Left forelimb (tissue), 1 donor: Measurements from ENCODE around the gene MAFG.

ENCODE experiments used
- DNase-seq: peaks from one replicate; pipeline ENCODE4 v3.0.0-alpha.2; 2018; ENCODE audit warnings: low spot score

The MAFG gene

GRCh38 chr17:81927653-81928543 lies at the start of gene MAFG:
TSS of gene MAFG (minus strand) at chr17:81927735. CDS start at chr17:81923185, 4,550 bp downstream.
- DNase-seq: peak; percentile 98

DNA sequence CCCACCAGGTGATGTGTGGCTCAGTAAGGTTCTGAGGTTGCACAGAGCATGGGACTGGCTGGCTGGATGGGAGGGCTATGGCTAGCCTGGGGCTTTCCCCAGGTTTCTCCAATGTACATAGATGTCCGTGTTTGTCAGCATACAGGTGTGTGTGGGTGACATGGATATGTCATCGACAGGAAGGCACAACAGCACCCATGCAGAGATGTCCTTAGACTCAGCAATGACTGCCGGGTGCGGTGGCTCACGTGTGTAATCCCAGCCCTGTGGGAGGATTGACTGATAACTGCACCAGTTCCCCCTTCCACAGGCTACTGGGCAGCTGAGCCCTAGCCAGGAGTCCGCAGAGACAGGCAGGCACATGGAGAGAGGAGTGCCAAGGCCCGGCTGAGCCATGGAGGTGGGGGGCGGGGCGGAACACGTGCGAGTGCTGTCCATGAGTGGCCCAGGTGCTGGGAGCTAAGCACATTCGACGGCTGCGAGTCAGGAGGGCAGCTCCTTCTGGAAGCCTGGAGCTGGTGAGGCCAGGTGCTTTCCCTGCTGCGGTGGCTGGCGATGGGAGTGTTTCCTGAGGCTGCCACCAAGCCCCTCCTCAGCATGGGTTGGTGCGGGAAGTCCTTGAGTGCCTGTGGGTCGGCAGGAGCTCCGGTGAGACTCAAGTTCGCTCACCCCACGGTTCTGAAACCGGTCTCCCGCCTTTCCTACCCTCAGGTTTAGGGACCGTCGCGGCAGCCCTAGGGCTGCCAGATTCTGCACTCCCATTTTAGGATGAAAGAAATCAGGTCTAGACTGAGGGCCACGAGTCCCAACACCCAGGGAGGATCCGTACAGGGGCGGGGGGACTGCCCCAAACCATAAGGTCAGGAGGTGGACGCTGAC lies 49.0 kb upstream of the MAFG start:
- no peak for DNase-seq

DNA sequence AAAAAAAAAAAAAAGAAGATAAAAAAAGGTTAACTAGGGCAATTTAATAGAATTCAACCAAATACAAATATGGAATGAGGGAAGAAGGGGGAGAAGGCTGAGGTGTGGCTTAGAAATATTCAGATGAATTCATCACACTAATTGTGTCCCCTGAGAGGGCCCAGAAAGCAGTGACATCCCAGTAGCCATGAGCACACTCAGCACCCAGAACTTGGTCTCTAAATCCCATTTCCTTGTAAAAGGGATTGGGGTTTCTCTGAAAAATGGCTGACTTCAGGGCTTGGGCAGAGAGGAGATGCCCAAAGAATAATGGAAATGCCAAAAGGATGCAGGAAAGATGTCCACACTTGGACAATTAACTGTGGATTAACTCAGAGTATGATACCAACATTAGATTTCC lies 45.9 kb upstream of the MAFG start:
- DNase-seq: no peak

GRCh38 chr17:81968850-81969812 lies 41.6 kb upstream of the MAFG start:
- no peak for DNase-seq

- DNase-seq: no peak
These were observed 40.8 kb upstream of the MAFG start for GRCh38 chr17:81968396-81968745.

- DNase-seq: peak; percentile 86
These were observed 40.2 kb upstream of the MAFG start for GRCh38 chr17:81967533-81968395.

GRCh38 chr17:81967244-81967532 lies 39.7 kb upstream of the MAFG start:
- no peak for DNase-seq

GRCh38 chr17:81966343-81967243 lies 39.1 kb upstream of the MAFG start:
- peak; percentile 89 for DNase-seq

- no peak for DNase-seq
These were observed 36.7 kb upstream of the MAFG start for GRCh38 chr17:81964081-81964849.

GRCh38 chr17:81962499-81963441 lies 35.2 kb upstream of the MAFG start:
- no peak for DNase-seq

DNA sequence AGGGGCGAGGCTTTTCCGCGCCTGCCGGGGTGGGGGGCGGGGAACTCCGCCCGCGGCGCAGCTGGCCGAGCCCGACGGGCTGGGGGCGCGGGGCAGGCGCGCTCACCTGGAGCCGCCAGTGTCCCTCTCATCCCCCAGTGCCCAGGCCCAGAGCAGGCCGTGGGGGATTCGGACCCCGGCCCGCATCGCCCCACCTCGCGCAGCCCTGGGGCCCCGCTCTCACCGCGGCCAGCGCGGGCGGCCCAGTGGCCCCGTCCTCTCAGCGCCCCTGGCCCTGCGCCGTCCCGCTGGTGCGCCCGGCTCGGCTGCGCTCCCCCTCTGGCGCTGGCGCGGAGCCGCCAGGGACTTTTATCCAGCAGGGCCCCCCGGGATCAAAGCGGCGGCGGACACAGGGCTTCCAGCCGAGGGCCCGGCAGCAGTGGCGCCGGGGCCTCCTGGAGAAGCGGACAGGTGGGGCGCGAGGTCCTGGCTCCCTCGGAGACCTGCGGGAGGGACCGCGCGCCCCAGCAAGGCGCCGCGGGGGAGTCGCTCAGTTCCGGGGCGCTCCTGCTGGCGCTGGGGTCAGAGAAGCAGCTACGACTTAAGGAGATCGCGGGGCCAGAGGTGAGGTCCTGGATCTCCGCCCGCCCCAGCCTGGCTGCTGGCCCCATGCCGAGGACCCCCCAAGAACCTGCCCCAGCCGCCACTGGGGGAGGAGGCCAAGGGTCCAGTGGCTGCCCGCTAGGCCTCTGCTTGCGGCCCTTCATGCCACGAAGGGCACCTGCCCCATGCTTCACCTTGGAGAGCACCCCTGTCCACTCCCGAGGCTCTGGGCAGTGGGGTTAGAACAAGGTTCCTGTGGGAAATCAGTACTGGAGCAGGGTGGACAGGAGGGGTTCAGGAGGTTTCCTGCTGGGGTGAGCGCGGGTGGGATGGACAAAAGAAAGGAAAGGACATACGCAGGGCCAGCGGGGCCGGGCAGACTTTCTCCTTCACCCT lies 34.3 kb upstream of the MAFG start:
- no peak for DNase-seq

GRCh38 chr17:81961087-81961511 lies 33.6 kb upstream of the MAFG start, which contains the start of gene NOTUM:
TSS of gene NOTUM (minus strand) at chr17:81961187. CDS start at chr17:81960909, 278 bp downstream.
- DNase-seq: no peak

- no peak for DNase-seq
These were observed 32.8 kb upstream of the MAFG start for GRCh38 chr17:81960130-81960958.

DNA sequence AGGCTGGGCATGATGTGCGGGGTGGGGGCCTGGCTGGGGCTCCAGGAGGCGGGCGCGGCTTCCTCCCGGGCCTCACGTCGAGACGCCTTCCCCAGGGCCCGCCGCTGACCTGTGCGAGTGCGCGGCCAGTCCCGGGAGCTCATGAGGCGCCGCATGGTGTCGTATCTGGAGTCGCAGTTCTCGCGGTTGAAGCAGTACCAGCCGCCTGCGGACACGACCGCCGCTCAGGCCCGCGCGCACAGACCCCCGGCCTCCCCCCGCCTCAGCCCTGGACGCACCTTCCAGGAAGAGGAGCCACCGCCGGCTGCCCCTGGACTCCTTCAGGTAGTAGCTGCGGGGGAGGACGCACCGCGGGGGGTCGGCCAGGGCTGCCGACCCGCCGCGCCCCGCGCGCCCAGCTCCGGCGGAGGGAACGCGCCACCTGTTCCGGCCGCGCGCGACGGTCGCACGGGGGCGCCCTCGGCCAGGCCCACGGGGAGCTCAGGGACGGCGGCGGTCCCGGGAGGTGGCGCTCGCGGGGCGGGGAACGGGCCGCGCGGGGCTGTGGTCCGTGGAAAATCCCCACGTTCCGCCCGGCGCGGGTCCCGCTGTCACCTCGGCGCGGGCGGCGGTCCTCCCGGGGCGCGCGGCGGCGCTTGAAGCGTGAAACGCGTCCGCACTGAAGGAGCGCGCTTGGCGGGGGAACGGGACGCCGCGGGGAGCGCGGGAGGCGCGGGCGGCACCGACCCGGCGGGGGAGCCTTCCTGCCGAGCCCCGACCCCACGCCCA lies 32.0 kb upstream of the MAFG start:
- DNase-seq: no peak
